GM12874 (cell line): Measurements from ENCODE around the gene RETREG2.
A peak's percentile ranks its signal among the peaks of the same experiment; 100 is the strongest.

Source experiments
- TF ChIP-seq, protein P1 (sequence below): IDR thresholded peaks from 2 replicates; pipeline ENCODE4 v1.5.1; 2011; ENCODE audit warnings: low read depth, mild to moderate bottlenecking, control low read depth, low read length, moderate library complexity; ENCODE audit not compliant: insufficient read depth

RETREG2 gene

DNA sequence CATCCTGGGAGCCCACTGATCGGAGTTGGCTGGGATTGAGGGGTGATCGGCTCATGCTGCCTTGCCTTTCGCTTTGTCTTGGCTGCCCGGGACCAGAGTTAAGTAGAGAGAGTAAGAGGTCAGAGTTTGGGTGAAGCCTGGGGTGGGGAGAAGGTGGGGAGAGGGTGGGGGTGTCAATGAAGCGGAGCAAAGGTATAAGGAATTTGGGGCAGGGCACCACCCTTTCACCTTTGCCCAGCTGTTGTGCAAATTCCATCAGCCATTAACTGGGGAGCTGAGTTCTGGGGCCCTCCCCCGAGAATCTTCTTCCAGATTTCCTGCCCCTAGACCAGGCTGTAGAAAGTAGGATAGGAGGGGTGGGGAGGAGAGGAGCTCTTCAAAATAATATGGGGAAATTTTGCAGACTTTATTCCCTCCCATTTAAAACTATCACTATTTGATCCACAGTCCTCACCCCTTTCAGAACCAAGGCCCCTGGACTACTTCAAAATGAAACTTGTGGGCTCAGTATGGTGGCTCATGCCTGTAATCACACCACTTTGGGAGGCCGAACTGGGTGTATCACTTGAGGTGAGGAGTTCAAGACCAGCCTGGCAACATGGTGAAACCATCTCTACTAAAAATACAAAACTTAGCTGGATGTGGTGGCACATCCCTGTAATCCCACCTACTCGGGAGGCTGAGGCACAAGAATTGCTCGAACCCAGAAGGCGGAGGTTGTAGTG is 8.0 kb upstream of the RETREG2 start, which contains the start of gene SLC23A3:
SLC23A3 (minus strand) TSS at position 100 of the 725 bp plus-strand sequence; CDS start at position 55, 45 bp downstream.
- TF ChIP-seq, protein P1, sequence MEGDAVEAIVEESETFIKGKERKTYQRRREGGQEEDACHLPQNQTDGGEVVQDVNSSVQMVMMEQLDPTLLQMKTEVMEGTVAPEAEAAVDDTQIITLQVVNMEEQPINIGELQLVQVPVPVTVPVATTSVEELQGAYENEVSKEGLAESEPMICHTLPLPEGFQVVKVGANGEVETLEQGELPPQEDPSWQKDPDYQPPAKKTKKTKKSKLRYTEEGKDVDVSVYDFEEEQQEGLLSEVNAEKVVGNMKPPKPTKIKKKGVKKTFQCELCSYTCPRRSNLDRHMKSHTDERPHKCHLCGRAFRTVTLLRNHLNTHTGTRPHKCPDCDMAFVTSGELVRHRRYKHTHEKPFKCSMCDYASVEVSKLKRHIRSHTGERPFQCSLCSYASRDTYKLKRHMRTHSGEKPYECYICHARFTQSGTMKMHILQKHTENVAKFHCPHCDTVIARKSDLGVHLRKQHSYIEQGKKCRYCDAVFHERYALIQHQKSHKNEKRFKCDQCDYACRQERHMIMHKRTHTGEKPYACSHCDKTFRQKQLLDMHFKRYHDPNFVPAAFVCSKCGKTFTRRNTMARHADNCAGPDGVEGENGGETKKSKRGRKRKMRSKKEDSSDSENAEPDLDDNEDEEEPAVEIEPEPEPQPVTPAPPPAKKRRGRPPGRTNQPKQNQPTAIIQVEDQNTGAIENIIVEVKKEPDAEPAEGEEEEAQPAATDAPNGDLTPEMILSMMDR, result no peak

- TF ChIP-seq, protein P1, result peak; percentile 57
These were observed 6.8 kb upstream of the RETREG2 start for GRCh38 chr2:219171231-219171651.

GRCh38 chr2:219172231-219173154 is 5.6 kb upstream of the RETREG2 start:
- TF ChIP-seq, protein P1, result no peak

- TF ChIP-seq, protein P1, result no peak
These were observed 4.9 kb upstream of the RETREG2 start for GRCh38 chr2:219173176-219173575.

DNA sequence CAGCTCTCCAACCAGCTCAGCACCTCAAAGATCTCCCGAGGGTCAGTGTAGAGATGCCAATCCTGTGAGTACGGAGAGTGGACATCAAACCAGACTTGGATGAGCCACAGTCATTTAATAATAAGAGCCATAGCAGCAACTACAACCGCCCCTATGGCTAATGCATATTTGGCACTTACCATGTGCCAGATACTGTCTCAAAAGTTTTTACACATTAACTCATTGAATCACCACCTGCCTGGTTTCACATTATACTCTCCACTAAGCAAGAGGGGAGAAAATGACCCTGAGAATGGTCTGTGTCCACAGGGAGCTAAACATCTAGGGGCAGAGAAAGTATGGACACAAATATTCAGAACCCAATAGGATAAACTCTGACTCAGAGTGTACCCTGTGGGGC is 3.9 kb upstream of the RETREG2 start:
- TF ChIP-seq, protein P1, result no peak

DNA sequence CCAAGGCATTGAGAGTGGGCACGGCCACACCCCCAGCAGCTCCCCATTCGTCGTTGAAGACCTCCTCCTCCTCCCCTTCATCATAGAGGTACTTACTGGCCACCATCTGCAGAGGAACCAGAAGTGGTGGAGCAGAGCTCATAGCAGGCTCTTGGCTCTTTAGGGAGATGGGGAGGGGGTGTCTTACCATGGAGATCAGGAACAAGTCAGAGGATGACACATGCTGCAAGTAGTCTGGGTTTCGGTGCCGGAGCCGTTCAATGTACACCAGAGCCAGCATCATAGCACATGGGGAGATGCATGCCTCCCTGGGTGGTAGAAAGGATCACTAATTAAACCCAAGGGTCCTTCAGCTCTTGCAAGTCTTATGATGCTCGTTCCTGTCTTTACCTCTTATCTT is 3.3 kb upstream of the RETREG2 start:
- TF ChIP-seq, protein P1, result no peak

DNA sequence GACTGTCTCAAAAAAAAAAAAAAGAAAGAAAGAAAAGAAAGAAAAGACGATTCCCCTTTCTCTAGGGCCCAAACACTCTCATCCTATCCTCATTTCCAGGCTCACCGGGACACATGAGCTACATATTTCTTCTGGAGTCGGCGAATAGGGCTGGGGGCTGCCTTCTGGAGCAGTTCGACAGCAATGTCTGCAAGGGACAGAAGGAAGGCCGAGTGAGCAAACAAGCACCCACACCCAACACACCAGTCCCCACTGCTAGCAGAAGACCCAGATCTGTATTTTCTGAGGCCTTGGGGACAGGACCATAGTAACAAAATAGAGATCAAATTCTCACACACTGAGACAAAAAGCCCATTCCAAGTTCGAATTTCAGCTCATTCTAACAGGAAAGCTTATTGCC is 2.6 kb upstream of the RETREG2 start:
- TF ChIP-seq, protein P1, result no peak
